H1 (cell line): ENCODE data around the gene ABL1. TPM values are rescaled to one million over a fixed set of nuclear protein-coding genes. Genes with fewer than 3 reads are reported as not detected.

ENCODE experiments used
- CTCF ChIA-PET: fragments of 300-600 bp; sonication (Branson Sonifier 250); formaldehyde crosslinking; loops from one replicate; lab custom pipeline; 2021; ENCODE audit not compliant: partially characterized antibody; lab: Charles Lee
- POLR2A ChIA-PET: fragments of 300-600 bp; sonication (Branson Sonifier 250); formaldehyde crosslinking; loops from one replicate; lab custom pipeline; 2021; ENCODE audit warnings: inconsistent platforms; ENCODE audit not compliant: partially characterized antibody; lab: Charles Lee
- DNase-seq, 2 experiments: peaks; one replicate each; pipeline versions ENCODE4 v3.0.0 to v3.0.0-alpha.2; 2010 to 2022; ENCODE audit warnings: low spot score in 2 of 2, low read depth in 1 of 2, mixed read lengths in 1 of 2
- FAIRE-seq: peaks from 2 replicates; lab custom pipeline; 2011; peaks lifted over from hg19 to GRCh38; lab: Jason Lieb, UNC
- H2AFZ ChIP-seq: 2 replicates; pipeline ENCODE4 v1.8.1; 2012; ENCODE audit warnings: low read length, inconsistent platforms
- H2AK5ac ChIP-seq: 2 replicates; pipeline ENCODE4 v1.6.1; 2013; ENCODE audit warnings: low read depth, low read length
- H2BK120ac ChIP-seq: replicated peaks from 2 replicates; pipeline ENCODE3; 2013; ENCODE audit warnings: low read depth, low read length, inconsistent platforms
- H2BK12ac ChIP-seq: 2 replicates; pipeline ENCODE4 v1.6.1; 2013; ENCODE audit warnings: low read depth, low read length
- H2BK15ac ChIP-seq: 2 replicates; pipeline ENCODE4 v1.6.1; 2013; ENCODE audit warnings: low read length
- H2BK20ac ChIP-seq: 2 replicates; pipeline ENCODE4 v1.6.1; 2013; ENCODE audit warnings: low read length
- H2BK5ac ChIP-seq: 2 replicates; pipeline ENCODE4 v1.6.1; 2013; ENCODE audit warnings: low read depth, low read length
- H3K14ac ChIP-seq: 2 replicates; pipeline ENCODE4 v1.6.1; 2013; ENCODE audit warnings: inconsistent platforms; ENCODE audit not compliant: insufficient read length
- H3K18ac ChIP-seq: 2 replicates; pipeline ENCODE4 v1.6.1; 2013; ENCODE audit warnings: low read length; ENCODE audit errors: extremely low read depth
- H3K23ac ChIP-seq: 2 replicates; pipeline ENCODE4 v1.6.1; 2013; ENCODE audit warnings: inconsistent platforms; ENCODE audit not compliant: insufficient read length
- H3K23me2 ChIP-seq: 2 replicates; pipeline ENCODE4 v1.6.1; 2013; ENCODE audit warnings: low read depth, low read length
- H3K27ac ChIP-seq: 2 replicates; pipeline ENCODE4 v1.6.1; 2011; ENCODE audit warnings: low read depth, low read length, inconsistent platforms
- H3K27me3 ChIP-seq, 4 experiments: replicated peaks in 1 of 4; 1 replicate in 1 of 4; 2 replicates in 3 of 4; pipeline versions ENCODE4 v1.6.1 to v1.8.1; 2011 to 2013; ENCODE audit warnings: low read length in 3 of 4, mild to moderate bottlenecking in 3 of 4, inconsistent platforms in 2 of 4, mixed read lengths in 2 of 4, moderate library complexity in 1 of 4; ENCODE audit not compliant: control insufficient read depth in 3 of 4, insufficient read depth in 3 of 4; ENCODE audit errors: extremely low read depth in 1 of 4
- H3K36me3 ChIP-seq, 4 experiments: 2 replicates each; pipeline versions ENCODE4 v1.6.1 to v1.8.1; 2011 to 2013; ENCODE audit warnings: mild to moderate bottlenecking in 4 of 4, low read length in 3 of 4, moderate library complexity in 2 of 4, control low read depth in 1 of 4, inconsistent platforms in 1 of 4; ENCODE audit not compliant: insufficient read depth in 4 of 4, control insufficient read depth in 2 of 4
- H3K4ac ChIP-seq: replicated peaks from 2 replicates; pipeline ENCODE3; 2013; ENCODE audit warnings: low read length, low read depth, mixed read lengths, inconsistent platforms; ENCODE audit not compliant: insufficient read length
- H3K4me1 ChIP-seq, 4 experiments: replicated peaks in 1 of 4; 1 replicate in 1 of 4; 2 replicates in 3 of 4; pipeline versions ENCODE4 v1.6.1 to v1.8.1; 2011 to 2013; ENCODE audit warnings: low read length in 3 of 4, inconsistent platforms in 2 of 4, mixed read lengths in 1 of 4; ENCODE audit not compliant: insufficient read depth in 4 of 4, control insufficient read depth in 3 of 4
- H3K4me2 ChIP-seq, 2 experiments: 2 replicates each; pipeline versions ENCODE4 v1.6.1 to v1.8.1; 2011 to 2013; ENCODE audit warnings: low read depth in 2 of 2, low read length in 2 of 2, control low read depth in 1 of 2, inconsistent platforms in 1 of 2, mild to moderate bottlenecking in 1 of 2; ENCODE audit not compliant: insufficient read depth in 1 of 2
- H3K4me3 ChIP-seq, 4 experiments: fragments of 200-600, 300-600 bp in 1 of 4; sonication (generic), shearing (Covaris generic), sonication (Bioruptor Twin) in 1 of 4; 2 replicates each; pipeline versions ENCODE4 v1.5.1 to v1.8.1; 2011 to 2016; ENCODE audit warnings: low read length in 4 of 4, low read depth in 3 of 4, control low read depth in 2 of 4, inconsistent platforms in 2 of 4, mild to moderate bottlenecking in 2 of 4, mixed read lengths in 1 of 4, moderate library complexity in 1 of 4; ENCODE audit not compliant: insufficient read depth in 2 of 4; ENCODE audit errors: extremely low read depth in 1 of 4
- H3K56ac ChIP-seq: replicated peaks from 2 replicates; pipeline ENCODE3; 2013; ENCODE audit warnings: low read depth, mild to moderate bottlenecking, mixed read lengths, low read length, inconsistent platforms; ENCODE audit not compliant: insufficient read length
- H3K79me1 ChIP-seq: 2 replicates; pipeline ENCODE4 v1.6.1; 2013; ENCODE audit warnings: low read depth, low read length, control low read depth
- H3K79me2 ChIP-seq, 2 experiments: 2 replicates each; pipeline versions ENCODE4 v1.6.1 to v1.8.1; 2012 to 2013; ENCODE audit warnings: low read length in 2 of 2, mild to moderate bottlenecking in 2 of 2, inconsistent platforms in 1 of 2; ENCODE audit not compliant: insufficient read depth in 2 of 2, control insufficient read depth in 1 of 2
- H3K9ac ChIP-seq, 4 experiments: replicated peaks in 1 of 4; 1 replicate in 1 of 4; 2 replicates in 3 of 4; pipeline versions ENCODE4 v1.6.1 to v1.8.1; 2011 to 2013; ENCODE audit warnings: low read depth in 3 of 4, low read length in 3 of 4, control low read depth in 2 of 4, mild to moderate bottlenecking in 2 of 4, moderate library complexity in 2 of 4, inconsistent platforms in 1 of 4; ENCODE audit errors: extremely low read depth in 1 of 4
- H3K9me3 ChIP-seq, 2 experiments: 2 replicates each; pipeline versions ENCODE4 v1.6.1 to v1.8.1; 2012 to 2013; ENCODE audit warnings: mild to moderate bottlenecking in 2 of 2, moderate library complexity in 2 of 2, control low read depth in 1 of 2, inconsistent platforms in 1 of 2, low read depth in 1 of 2, low read length in 1 of 2, mixed read lengths in 1 of 2; ENCODE audit not compliant: insufficient read depth in 2 of 2
- H4K20me1 ChIP-seq, 2 experiments: replicated peaks in 1 of 2; 2 replicates each; pipeline versions ENCODE3 to v1.8.1; 2011 to 2013; ENCODE audit warnings: inconsistent platforms in 2 of 2, low read length in 2 of 2, mild to moderate bottlenecking in 1 of 2; ENCODE audit not compliant: insufficient read depth in 2 of 2, control insufficient read depth in 1 of 2
- H4K5ac ChIP-seq: 2 replicates; pipeline ENCODE4 v1.6.1; 2013; ENCODE audit warnings: low read length, low read depth, mixed read lengths, inconsistent platforms; ENCODE audit not compliant: insufficient read length
- H4K8ac ChIP-seq: 2 replicates; pipeline ENCODE4 v1.8.0; 2013; ENCODE audit warnings: mild to moderate bottlenecking, moderate library complexity, low read length, inconsistent platforms; ENCODE audit not compliant: insufficient read depth; ENCODE audit errors: extremely low read depth
- H4K91ac ChIP-seq: replicated peaks from 2 replicates; pipeline ENCODE3; 2013; ENCODE audit warnings: low read length, mixed read lengths, inconsistent platforms; ENCODE audit not compliant: insufficient read length
- ATF2 ChIP-seq: IDR thresholded peaks from 2 replicates; pipeline ENCODE4 v1.6.1; 2012; ENCODE audit warnings: low read length, inconsistent platforms
- CBX8 ChIP-seq: fragments of 300-800, 300-1000 bp; sonication (generic); IDR thresholded peaks from 2 replicates; pipeline ENCODE4 v1.7.1; 2016; ENCODE audit warnings: low read depth, low read length, borderline replicate concordance
- RFX5 ChIP-seq: IDR thresholded peaks from 2 replicates; pipeline ENCODE4 v1.6.1; 2011; ENCODE audit warnings: low read depth, low read length, improper control_type of control experiment, borderline replicate concordance
- WGBS, 2 experiments: shearing (Covaris generic) in 1 of 2; methylation state at CpG; one replicate each; pipeline versions ENCODE4 v1.1.6 to v1.1.7; 2013 to 2015; ENCODE audit warnings: low lambda C conversion rate in 2 of 2, mixed read lengths in 2 of 2, inconsistent platforms in 1 of 2, low coverage in 1 of 2, missing lambda C conversion rate in 1 of 2; ENCODE audit not compliant: insufficient replicate concordance in 2 of 2, insufficient coverage in 1 of 2, insufficient read length in 1 of 2; ENCODE audit errors: extremely low coverage in 1 of 2, missing lambda C conversion rate in 1 of 2; 5-methylcytosine and 5-hydroxymethylcytosine counted together
- polyA plus RNA-seq, 7 experiments: library from polyadenylated mRNA; depleted of rRNA in 3 of 7; stranded (reverse) in 5 of 7; unstranded in 2 of 7; fragments of >200 nt in 5 of 7; fragments of 200-250 nt in 2 of 7; gene quantifications; 1 replicate in 5 of 7; 2 replicates in 1 of 7; 4 replicates in 1 of 7; pipeline versions ENCODE4 v1.2.1 to v1.2.3, GENCODE V29; 2011 to 2013; ENCODE audit warnings: missing spikeins in 2 of 7, mixed read lengths in 2 of 7
- total RNA-seq: library from RNA; stranded (reverse); fragmentation: NEBNext Ultra II Directional; extraction: Animal tissue kit (Norgen Biotek cat#: 25700); gene quantifications from 2 replicates; pipeline ENCODE4 v1.2.1, GENCODE V29; 2021

The ABL1 gene
- total and polyA plus RNA-seq, 2 of the 8 experiments (the other 6 are each of a cell fraction or from before 2014, with no cell fraction given): 35.3 to 104 TPM

GRCh38 chr9:130861372-130862180 is 26.5 kb downstream of the ABL1 start:
- no peak overlapping the region for H4K8ac ChIP-seq
- H4K91ac ChIP-seq: no peak overlapping the region
- peaks cover 10 to 27% (median 16%) of the 10 kb centered on the region in 4 experiments for H3K36me3 ChIP-seq
- no peak overlapping the region for H3K4ac ChIP-seq
- 0 out of 2 replicates have a peak, but pooled peaks cover 2% of the 10 kb centered on the region for H3K79me1 ChIP-seq
- H3K4me3 ChIP-seq: no peak overlapping the region
- H3K56ac ChIP-seq: no peak overlapping the region
- no peak overlapping the region for H3K27ac ChIP-seq
- H3K9ac ChIP-seq: no peak overlapping the region
- H4K20me1 ChIP-seq: peaks cover 15 to 26% of the 10 kb centered on the region in 2 experiments
- no peak overlapping the region for H2BK5ac ChIP-seq
- no peak overlapping the region for H2BK120ac ChIP-seq
- FAIRE-seq (no peak), DNase-seq (no peak)
- no peak overlapping the region for H2BK15ac ChIP-seq
- 89% methylated on average over 8 of the region's 8 CpGs; no CpG with 5 or more reads in 1 of the 2 experiments for WGBS, 2 experiments
- no peaks in the 10 kb centered on the region for H3K23me2 ChIP-seq
- no peak overlapping the region for H4K5ac ChIP-seq
- no peak overlapping the region for H3K23ac ChIP-seq
- TF ChIP-seq CBX8 (no peak), RFX5 (no peak), ATF2 (no peak)
- no peak overlapping the region for H2BK12ac ChIP-seq
- ChIA-PET CTCF (interaction anchor here (0.5 to 12.4 kb wide), 19 partner anchors 9 to 1603 kb away, joined by 3 to 317 read pairs (median 5); partner anchors contain the start of gene EXOSC2), POLR2A (interaction anchor here (1.6 to 2.7 kb wide), 3 partner anchors 152 to 160 kb away, joined by 6 to 11 read pairs (median 6); no protein-coding TSS in a partner anchor)
- no peak overlapping the region for H2AFZ ChIP-seq
- H3K9me3 ChIP-seq: no peaks in the 10 kb centered on the region
- no peaks in the 10 kb centered on the region for H3K27me3 ChIP-seq
- peaks cover 0 to 34% of the 10 kb centered on the region in 2 experiments; a peak in 1 of 4 replicates for H3K79me2 ChIP-seq
- no peak overlapping the region for H2AK5ac ChIP-seq
- no peak overlapping the region for H3K18ac ChIP-seq
- H3K4me1 ChIP-seq: 0 out of 7 replicates have a peak, but pooled peaks cover 0 to 3% (median 0%) of the 10 kb centered on the region in 4 experiments
- H3K14ac ChIP-seq: no peak overlapping the region
- no peak overlapping the region for H3K4me2 ChIP-seq
- H2BK20ac ChIP-seq: no peak overlapping the region
